NCI-H510A treated with DMSO at 0.1 percent for 48 hours (cell line): ENCODE results near the gene PKIG.
"Not testable (repeated sequence)": the region's sequence is repeated elsewhere in the genome, so short reads cannot be mapped to it uniquely, and the experiment has no call there.

Source experiments
- DNase-seq: peaks from one replicate; lab custom pipeline; 2025; lab: John Stamatoyannopoulos, UW

PKIG gene

DNA sequence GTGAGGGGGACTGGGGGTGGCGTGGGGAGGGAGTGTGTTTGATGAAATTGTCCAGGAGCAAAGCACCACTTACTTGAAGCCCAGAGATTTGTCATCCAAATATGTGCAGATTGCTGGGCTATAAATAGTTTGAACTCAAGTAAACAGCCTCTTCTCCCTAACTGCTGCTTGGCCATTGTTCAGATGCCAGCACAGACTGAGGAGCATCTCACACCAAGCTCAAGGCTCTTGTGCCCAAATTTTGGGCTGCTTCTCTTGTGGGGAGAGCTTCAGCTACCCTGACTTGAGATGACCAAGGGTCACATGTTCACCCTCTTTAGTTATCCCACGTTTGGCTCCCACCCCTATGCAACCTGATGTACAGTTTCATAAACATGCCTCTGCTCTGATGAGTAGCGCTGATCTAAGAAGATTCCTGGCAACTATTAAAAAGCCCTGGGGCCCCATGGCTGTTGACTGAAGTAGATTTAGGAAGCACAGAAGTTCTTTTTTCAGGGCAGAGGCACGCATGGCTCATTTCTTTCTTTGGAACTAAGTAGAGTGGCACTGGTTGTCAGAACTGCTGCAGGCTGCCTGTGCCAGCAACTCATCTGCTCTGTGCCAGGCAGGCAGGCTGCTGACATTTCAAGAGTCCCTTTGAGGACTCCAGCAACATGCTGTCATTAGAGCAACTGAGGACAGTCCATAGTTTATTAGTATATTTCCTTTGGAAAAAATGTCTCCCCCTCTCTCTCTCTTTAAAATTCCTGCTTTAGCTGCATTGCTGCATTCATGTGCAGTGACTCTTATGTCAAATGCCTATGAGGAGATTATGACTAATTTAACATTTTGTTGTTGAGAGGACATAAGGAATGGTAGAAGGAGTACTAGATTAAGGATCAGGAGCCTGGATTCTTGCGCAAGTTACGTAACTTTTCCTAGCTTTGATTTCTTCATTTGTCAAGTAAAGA lies 9.6 kb upstream of the PKIG start:
- no peak for DNase-seq

DNA sequence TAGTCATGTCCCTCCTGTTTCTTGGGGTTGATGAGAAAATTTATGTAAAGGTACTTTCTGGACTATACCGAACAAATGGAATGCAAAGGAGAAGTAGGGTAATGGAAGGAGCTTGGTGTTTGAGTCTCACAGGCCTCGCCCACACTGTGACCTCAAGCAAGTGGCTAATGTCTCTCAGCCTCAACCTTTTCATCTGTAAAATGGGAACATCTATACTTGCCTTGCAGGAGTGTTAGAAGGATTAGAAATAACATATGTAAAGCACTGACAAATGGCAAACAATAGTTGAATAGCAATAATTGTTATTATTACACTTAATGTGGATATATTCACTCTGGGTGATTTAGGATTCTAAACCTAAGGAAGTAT lies 8.9 kb upstream of the PKIG start:
- no peak for DNase-seq

DNA sequence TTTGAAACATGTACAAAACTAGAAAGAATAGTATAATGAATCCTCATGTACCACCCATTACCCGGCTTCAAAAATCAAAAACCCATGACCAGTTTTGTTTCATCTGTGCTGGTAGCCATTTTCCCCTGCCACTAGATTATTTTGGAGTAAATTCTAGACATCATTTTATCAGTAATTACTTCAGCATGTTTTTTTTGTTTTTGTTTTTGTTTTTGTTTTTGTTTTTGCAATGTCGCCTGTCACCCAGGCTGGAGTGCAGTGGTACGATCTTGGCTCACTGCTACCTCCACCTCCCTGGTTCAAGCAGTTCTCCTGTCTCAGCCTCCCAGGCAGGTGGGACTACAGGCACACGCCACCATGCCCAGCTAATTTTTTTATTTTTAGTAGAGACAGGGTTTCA lies 8.0 kb upstream of the PKIG start:
- no peak for DNase-seq

DNA sequence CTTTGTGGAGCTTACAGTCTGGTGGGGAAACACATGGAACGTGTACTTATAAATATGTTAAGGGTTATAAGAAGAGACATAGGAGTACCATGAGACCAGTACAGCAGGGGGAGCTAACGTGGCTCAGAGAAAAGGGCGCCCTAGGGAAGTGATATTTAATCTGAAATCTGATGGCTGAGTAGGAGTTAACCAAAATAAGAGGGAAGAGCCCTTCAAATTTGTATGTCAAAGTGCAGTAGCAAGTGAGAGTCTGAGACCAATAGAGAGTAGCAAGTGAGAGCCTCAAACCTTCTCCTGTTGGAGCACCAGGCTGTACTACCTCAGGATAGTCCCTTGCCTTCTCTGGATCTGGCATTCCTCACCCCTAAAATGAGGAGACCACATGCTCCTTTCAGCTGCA lies 6.1 kb upstream of the PKIG start:
- DNase-seq: no peak

DNA sequence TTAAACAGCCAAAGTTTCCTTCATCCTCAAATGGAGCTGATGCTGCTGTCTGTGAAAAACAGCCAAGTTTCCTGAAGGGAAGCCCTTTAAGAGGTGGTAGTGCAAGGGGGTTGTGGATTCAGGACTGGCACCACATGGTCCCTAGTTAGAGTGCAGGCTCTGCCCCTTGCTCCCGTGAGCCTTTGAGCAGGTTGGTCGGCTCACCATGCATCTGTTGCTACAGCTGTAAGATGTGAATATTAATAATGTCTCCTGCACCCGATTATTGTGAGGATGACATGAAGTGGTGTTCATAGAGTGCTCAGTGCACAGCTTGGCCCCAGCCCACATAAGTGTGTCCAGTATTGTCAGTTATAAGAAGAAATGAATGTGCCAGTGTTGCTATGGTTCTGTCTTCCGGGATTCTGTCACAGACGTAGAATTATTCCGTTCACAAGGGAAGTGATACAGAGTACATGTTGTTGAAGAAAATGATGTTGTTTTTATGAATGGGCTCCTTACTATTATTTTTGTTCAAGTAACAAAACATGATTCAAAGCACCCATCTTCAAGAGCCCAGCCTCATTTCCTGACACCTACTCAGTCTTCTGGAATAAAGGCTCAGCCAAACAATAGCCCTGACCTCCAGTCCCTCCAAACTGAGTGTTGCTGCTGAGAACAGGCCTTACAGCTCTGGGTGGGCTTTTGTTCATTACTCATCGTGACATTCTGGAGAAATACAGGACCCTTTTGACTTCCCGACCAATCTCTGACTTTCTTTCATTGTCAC lies 2.9 kb upstream of the PKIG start:
- DNase-seq: no peak

DNA sequence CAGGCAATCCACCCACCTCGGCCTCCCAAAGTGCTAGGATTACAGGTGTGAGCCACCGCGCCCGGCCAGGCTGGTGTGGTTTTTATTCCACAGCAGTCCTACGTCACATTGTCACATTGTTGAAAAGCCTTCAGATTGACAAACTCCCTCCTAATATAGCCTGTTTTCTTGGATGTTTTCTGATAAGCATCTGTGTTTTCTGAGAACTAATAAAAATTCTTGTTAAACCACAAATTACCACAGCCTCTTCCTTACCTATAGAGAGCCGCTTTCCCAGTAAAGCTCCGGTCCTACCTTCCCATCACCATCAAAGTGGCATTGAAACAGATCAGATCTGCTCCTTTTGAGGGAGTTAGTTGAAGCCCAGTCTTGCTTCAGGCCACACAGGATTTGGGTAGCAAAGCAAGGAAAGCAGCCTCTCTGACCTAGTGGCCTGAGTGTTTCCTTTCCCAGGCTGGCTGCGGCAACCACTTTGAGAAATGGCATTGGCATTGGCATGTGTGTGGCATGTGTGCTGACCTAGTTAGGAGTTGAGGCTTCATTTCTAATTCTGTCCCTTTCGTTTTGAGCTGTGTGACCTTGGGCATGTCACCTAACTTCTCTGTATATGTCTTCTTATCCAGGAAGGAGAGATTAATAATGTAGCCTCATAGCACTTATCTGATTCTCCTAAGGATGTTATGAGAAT lies 1.7 kb upstream of the PKIG start:
- DNase-seq: no peak

DNA sequence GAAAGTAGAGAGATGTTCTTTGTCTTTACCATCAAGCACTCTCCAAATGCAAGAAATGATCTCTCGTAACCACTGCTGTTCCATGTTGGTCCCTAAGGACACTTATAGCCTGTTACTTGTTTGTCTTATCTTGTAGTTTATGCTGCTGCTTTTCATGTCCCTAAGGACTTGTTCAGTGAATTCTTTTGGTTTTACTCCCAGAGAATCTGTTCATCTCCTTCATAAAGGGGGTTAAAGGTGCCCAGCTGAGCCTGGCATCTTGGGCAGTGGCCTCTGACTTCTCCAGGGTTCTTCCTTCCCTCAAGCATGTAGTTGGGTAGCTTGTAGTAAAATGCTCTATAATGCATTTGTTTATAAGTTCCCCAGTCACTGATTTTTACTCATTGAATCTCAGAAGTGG lies 864 bp upstream of the PKIG start:
- DNase-seq: no peak

DNA sequence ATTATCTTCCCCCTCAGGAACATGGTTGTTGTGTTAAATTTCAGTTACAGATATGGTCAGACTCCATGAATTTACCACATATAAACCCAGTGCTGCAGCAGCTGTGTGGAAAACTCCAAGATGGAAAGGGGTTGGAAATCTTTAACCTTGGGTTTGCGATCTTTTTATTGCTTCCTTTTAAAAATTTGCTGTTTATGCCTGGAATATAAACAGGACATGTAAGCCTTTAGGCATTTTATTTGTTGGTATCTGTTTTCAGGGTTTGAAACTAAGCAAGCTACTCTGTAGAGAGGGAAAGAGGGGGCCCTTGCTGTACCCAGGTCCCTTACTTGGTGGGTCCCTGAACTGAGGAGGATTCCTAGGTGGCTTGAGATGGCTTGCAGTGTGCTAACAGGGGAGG lies 778 bp downstream of the PKIG start:
- DNase-seq: no peak

DNA sequence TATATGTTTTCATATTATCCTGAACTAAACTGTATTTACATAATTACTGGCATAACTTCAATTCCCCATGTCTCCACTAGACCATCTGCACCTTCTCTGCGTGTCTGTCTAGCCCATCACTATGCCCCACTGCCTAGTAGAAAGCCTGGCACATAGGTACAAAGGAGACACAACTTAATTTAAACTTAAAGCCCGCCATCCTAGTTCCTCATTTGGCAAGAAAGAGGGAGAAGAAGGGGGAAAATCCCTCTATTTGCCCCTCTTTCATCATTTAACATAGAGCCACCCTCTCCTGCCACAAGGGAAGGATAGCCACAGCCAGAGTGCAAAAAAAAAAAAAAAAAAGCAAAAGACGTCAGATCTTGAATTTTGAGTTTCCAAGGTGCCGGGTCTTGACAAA lies 1.8 kb downstream of the PKIG start:
- DNase-seq: no peak

DNA sequence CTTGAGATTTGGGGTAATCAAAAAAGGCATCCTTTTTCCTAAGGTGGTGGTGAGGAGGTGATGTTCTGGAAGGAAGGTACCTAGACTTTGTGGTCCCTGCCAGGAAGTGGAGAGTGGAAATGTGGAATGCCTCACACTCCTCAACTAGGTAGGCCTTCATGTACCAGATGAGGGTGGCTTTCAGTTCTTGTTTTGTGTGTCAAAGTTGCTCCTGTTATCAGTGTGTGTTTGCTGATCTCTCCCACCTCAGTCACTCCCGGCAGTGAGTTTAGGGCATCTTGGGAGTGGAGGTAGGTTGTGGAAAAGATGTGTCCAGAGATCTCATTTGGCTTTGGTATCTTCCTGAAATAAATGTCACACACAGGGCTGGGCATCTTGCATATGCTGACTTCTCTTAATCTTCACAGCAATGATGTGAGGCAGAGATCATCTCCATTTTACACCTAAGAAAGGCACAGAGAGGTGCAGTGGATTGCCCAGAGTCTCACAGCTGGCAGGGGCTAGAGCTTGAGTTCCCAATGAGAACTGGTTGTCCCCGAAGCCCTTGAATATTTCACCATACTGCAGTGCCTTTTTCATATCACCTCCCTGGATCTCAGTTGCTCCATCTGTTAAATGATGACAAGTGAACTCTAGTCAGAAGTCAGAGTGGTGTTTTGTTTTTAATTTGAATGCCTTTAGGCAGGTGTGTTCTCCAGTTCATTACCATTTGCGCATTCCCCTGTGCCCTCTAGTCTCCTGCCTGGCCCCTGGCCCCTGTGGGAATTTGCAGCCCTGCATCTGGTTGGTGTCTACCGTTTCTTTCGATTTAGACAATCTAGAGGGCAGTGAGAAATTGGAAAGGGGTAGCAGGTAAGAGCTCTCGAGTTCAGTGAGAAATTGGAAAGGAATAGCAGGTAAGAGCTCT lies 2.9 kb downstream of the PKIG start:
- DNase-seq: peak; percentile 59

DNA sequence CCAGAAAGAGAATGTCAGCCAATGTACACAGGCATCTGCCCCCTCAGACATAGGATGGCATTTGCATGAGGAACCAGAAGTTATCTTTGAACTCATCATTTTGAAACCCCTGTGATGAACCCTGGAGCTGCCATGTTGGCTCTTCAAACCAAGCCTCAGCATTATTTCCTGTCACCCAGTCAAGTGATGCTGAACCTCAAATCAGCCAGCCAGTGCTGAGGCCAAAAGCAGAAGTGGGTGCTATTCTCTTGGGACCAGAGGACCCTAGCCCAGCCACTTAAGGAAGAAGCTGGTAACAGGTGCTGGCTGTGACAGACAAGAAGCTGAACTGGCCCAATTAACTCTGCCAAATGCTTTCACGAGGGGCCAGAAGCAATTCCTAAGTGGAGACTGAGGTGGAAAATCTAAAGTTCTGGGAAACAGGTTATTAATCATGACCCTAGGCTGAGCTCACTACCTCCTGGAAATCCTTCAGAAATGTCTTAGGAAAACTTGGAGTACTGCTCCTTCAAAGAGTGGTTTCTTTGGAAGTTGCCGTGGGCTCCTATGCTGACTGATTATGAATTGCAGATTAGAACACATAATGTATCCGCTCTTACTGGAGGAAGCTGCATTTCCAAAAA lies 4.0 kb downstream of the PKIG start:
- DNase-seq: no peak

DNA sequence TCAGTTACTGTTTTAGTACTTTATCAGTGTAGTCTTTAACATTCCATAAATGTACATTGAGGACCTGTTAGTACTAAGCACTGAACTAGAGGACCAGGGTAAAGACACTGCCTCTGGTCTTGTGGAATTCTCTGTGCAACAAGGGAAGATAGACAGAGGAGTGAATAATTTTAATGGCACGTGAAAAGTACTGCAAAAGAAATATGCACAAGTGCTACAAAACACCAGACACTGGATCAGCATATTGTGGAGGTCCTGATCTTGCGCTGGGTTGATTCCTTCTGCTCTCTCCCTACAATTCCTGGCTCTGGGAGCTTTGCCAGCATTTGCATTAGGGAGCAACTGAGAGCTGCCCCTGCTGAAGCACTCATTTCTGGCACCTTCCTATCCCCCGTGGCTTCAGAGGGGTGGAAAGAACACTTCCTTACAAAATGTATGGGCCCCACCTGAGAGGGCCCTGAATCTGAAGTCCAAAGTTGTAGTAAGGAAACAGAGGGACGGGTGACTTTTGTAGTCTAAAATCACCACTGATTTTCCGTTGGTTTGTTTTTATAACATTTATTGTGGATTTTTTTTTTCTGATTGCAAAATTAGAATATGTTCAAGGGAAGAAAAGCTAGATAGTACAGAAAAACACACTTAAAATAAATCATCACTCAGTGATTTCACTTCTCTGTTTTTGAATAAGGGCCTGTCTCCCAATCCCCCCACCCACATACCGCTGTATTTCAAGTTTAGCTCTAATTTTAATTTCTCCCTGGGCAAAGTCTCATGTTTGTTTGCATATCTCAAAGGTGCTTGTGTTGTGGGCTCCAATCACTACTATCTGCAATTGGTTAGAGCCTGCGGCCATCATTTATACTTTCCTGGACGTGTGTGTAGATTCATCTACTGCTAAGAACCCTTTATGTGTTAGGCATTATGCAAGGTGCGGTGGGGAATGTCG lies 4.9 kb downstream of the PKIG start:
- no peak for DNase-seq

DNA sequence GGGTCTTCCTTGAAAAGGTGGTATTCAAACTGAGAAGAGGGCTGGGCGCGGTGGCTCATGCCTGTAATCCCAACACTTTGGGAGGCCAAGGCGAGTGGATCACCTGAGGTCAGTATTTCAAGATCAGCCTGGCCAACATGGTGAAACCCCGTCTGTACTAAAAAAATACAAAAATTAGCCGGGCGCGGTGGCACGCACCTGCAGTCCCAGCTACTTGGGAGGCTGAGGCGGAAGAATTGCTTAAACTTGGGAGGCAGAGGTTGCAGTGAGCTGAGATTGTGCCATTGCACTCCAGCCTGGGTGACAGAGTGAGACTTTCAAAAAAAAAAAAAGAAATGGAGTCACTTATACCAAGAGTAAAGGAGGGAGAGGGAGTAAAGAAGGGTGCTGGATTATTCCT lies 5.9 kb downstream of the PKIG start:
- not testable (repeated sequence) for DNase-seq

DNA sequence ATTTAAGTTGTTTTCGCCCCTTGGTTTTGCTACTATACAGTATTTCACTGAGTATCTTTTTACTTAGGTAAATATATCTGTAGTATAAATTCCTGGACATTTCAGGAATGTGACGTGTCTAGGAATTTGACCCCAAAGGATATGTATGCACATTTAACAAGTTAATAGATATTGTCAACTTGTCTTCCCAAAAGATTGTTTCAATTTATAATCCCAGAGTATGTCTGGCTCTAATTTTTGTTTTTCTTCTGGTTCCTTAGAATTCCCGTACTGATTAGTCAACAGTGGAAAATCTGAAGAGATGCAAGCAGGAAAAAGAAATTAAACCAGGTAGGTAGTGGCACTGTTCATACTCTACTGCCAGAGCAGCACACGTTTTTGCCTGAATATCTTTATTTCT lies 7.2 kb downstream of the PKIG start:
- no peak for DNase-seq

DNA sequence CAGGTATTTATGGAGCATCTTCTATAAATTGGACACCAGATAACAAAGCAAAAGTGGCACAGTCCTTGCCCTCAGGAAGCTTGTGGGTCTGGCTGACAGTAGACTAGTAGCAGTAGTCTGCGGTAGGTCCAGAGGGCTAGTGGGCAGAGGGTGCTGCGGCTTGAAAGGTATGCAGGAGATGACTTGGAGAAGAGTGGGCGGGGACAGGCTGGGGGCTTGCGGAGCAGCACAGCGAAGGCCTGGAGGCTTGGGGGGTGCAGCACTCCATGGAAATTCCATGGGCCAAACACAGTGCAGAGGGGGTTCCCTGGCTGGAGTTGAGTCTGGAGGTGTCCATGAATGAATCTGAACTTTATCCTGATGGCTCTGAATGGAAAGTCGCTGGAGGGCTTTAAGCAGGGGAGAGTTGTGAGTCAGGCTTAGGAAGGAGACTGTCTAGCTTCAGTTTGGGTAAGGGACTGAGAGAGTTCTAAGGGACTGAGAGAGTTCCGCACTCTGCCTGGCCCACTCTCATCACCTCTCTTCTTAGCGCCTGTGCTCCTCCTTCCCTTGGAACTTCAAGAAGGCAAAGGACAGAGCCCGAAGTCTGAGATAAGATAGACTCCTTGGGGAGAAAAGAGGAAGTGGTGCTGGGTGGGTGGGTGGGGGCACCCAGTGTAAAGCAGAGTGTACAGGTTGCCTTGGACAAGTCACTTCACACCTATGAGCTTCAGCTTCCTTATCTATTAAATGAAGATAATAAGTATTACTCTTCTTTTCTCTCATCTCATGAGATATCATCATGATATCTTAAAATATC lies 8.8 kb downstream of the PKIG start:
- DNase-seq: no peak

DNA sequence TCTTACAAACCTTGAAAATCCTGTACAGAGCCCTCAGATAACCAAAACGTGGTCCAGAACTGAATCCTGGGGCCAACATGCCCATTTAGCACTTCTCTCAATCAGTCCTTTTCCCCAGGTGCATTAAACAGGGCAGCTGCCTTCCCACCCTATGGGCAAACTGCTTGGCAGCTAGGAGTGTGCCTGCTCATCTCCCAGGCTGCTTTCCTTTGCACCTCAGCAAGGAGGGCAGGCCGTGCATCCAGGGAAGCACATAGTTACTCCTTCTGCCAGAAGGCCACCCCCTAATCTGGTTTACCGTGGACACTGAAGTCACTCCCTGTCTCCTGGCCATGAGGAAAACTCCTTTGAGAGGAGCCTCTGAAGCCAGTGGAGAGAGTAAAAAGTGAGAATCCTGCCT lies 10.0 kb downstream of the PKIG start:
- DNase-seq: no peak

DNA sequence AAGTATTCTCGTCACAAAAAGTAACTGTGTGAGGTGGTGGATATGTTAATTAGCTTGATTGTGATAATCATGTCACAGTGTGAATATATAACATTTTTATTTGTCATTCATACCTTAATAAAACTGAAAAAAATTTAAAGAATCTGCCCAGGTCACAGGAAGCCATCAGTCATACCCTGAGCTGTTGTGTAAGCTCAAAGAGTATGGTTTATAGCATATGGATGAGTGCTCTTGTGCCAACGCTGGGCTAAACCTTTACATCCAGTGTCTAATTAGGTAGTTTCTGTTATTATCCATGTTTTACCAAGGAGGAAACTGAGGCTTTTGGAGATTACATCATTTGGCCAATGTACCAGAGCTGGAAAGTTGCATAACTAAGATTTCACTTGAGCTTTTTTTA lies 11.4 kb downstream of the PKIG start:
- no peak for DNase-seq

DNA sequence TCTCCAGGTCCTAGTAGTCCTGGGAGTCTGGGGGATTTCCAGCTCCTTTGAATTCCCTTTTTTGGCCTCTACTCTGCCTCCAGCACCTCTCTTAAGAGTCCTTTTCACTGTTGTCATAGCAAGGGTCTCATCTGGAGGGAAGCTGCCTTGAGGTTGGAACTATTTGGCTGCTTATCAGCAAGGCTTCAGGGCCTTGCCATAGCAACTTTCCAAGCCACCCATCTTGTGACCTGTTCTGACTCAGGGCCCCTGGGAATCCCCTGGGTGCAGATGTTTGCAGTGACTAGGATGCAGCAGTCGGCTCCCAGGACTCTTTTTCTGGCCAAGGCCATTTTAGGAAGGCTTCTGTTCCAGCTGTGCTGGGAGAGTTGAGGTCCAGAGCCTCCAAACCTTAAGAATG lies 12.4 kb downstream of the PKIG start:
- no peak for DNase-seq

DNA sequence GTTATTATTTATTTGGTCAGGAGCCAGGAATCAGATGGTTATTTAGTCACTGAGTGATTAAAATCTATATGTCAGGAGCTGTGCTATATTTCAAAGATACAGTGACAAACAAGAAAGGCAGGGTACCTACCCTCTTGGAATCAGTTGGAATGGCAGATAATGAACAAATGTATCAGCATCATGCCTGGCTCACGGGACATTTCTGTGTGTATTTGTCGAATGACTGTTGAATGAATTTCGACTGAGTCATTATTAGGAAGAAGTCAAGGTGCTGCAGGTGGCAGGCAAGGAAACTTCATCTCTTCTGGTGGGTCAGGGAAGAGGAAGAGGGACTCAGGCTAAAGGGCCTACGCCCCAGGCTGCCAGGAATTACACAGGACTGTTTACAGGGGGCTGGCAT lies 13.6 kb downstream of the PKIG start:
- DNase-seq: no peak
